PC-9 (cell line): Measurements from ENCODE around the gene TSACC. TPM values are rescaled to one million over a fixed set of nuclear protein-coding genes. Genes with fewer than 3 reads are reported as not detected.

Experiments
- BruUV-seq: library from RNA; stranded (reverse); fragments of 400-500 nt; replicated peaks from 2 replicates; lab custom pipeline; 2021; lab: Mats Ljungman, UMichigan
- CTCF ChIA-PET: fragments of 300-600 bp; sonication (Branson Sonifier 250); formaldehyde crosslinking; loops from one replicate; lab custom pipeline; 2022; ENCODE audit warnings: antibody characterized with exemption; lab: Charles Lee
- POLR2A ChIA-PET: fragments of 300-600 bp; sonication (Branson Sonifier 250); formaldehyde crosslinking; loops from one replicate; lab custom pipeline; 2022; ENCODE audit warnings: antibody characterized with exemption; ENCODE audit not compliant: unreplicated experiment; lab: Charles Lee
- DNase-seq, 2 experiments: peaks; one replicate each; pipeline versions ENCODE4 v3.0.0 to v3.0.0-alpha.2; 2015 to 2022; ENCODE audit warnings: mixed read lengths in 1 of 2
- H2AFZ ChIP-seq: fragments of 200-600 bp; sonication (generic); 2 replicates; pipeline ENCODE4 v1.8.1; 2017; ENCODE audit warnings: antibody characterized with exemption
- H3F3A ChIP-seq: fragments of 200-600 bp; sonication (generic); 2 replicates; pipeline ENCODE4 v1.8.1; 2017; ENCODE audit warnings: antibody characterized with exemption, mild to moderate bottlenecking, low read depth; ENCODE audit not compliant: insufficient read depth
- H3K27ac ChIP-seq: fragments of 200-600 bp; sonication (generic); 2 replicates; pipeline ENCODE4 v1.6.1; 2016; ENCODE audit warnings: mixed run types
- H3K27me3 ChIP-seq: fragments of 200-600 bp; sonication (generic); 2 replicates; pipeline ENCODE4 v1.6.1; 2016; ENCODE audit warnings: low read depth, mixed run types; ENCODE audit not compliant: insufficient read depth
- H3K36me3 ChIP-seq: fragments of 200-600 bp; sonication (generic); 2 replicates; pipeline ENCODE4 v1.6.1; 2016; ENCODE audit warnings: low read depth, mixed run types
- H3K4me1 ChIP-seq: fragments of 200-600 bp; sonication (generic); replicated peaks from 2 replicates; pipeline ENCODE4 v1.6.1; 2016; ENCODE audit warnings: mixed run types; ENCODE audit not compliant: insufficient read depth
- H3K4me2 ChIP-seq: fragments of 200-600 bp; sonication (generic); 2 replicates; pipeline ENCODE4 v1.6.1; 2017; ENCODE audit warnings: mixed run types
- H3K4me3 ChIP-seq: fragments of 200-600 bp; sonication (generic); 2 replicates; pipeline ENCODE4 v1.6.1; 2016; ENCODE audit warnings: mixed run types
- H3K79me2 ChIP-seq: fragments of 200-600 bp; sonication (generic); 2 replicates; pipeline ENCODE4 v1.6.1; 2017; ENCODE audit warnings: low read depth, mixed run types
- H3K9me2 ChIP-seq: fragments of 200-600 bp; sonication (generic); 2 replicates; pipeline ENCODE4 v1.8.1; 2017; ENCODE audit warnings: mild to moderate bottlenecking; ENCODE audit not compliant: insufficient read depth
- H3K9me3 ChIP-seq: fragments of 200-600 bp; sonication (generic); 2 replicates; pipeline ENCODE4 v1.8.1; 2016; ENCODE audit warnings: low read depth; ENCODE audit not compliant: insufficient read depth
- H4K20me1 ChIP-seq: fragments of 200-600 bp; sonication (generic); 2 replicates; pipeline ENCODE4 v1.8.1; 2017; ENCODE audit not compliant: insufficient read depth
- CTCF ChIP-seq: fragments of 200-600 bp; sonication (generic); conservative IDR thresholded peaks from 2 replicates; pipeline ENCODE4 v1.6.1; 2017; ENCODE audit warnings: mixed run types, antibody characterized with exemption, mild to moderate bottlenecking, moderate library complexity
- EZH2 ChIP-seq: fragments of 200-600 bp; sonication (generic); IDR thresholded peaks from 2 replicates; pipeline ENCODE4 v1.8.0; 2017; ENCODE audit warnings: antibody characterized with exemption, low read depth
- intact Hi-C: fragments of 100-400 bp; cut with micrococcal nuclease; formaldehyde crosslinking; loops from one replicate; pipeline ENCODE4 v1.10.0; 2022; ENCODE audit not compliant: unreplicated experiment
- total RNA-seq: library from RNA; stranded (reverse); gene quantifications from 2 replicates; pipeline ENCODE4 v1.2.3, GENCODE V29; 2021

The TSACC gene
- total RNA-seq, 1 experiment from 2014 or later: 1.3 TPM

DNA sequence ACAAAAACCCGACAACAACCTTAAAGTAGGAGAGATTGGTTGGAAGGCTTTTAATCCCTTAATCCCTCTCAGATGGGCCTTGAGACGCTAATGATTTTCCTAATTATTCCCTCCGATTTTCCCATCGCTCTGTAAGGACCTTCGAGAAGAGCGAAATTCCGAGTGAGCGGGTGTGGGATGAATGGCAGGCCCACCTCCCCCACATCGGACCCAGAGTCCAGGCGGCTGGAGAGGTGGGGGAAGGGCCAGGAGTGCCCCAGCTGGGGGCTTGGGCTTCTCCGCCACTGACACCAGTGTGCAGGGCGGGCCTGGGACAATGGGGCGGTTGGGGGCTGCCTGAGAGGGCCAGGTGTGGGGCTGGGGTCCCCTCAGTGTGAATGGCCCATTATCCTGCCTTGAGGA is 54.1 kb downstream of the TSACC start:
- Histone ChIP-seq H3K9me3 (no peaks in the 10 kb centered on the region), H3K9me2 (no peaks in the 10 kb centered on the region), H2AFZ (no peak overlapping the region), H3K36me3 (no peaks in the 10 kb centered on the region), H3K27me3 (no peaks in the 10 kb centered on the region), H3K4me2 (no peak overlapping the region), H3K79me2 (no peaks in the 10 kb centered on the region), H3K27ac (no peak overlapping the region), H3K4me3 (no peak overlapping the region), H3K4me1 (no peaks in the 10 kb centered on the region), H4K20me1 (no peaks in the 10 kb centered on the region), H3F3A (no peaks in the 10 kb centered on the region)
- TF ChIP-seq EZH2 (no peak), CTCF (no peak)
- no peak for DNase-seq
- no TSS peak for BruUV-seq
- ChIA-PET CTCF (no interaction called here), POLR2A (no interaction called here)
- intact Hi-C loops: no loop called here

GRCh38 chr1:156393095-156393494 is 54.8 kb downstream of the TSACC start:
- H3K4me1 ChIP-seq: peaks cover 4% of the 10 kb centered on the region; the same call in 1 of the 2 replicates
- no TSS peak for BruUV-seq
- H3K79me2 ChIP-seq: no peaks in the 10 kb centered on the region
- H3K27me3 ChIP-seq: no peaks in the 10 kb centered on the region
- no peak overlapping the region for H3K27ac ChIP-seq
- no peak overlapping the region for H3K4me3 ChIP-seq
- no peaks in the 10 kb centered on the region for H3K36me3 ChIP-seq
- H3K9me2 ChIP-seq: no peaks in the 10 kb centered on the region
- no peaks in the 10 kb centered on the region for H3K9me3 ChIP-seq
- DNase-seq: no peak
- no peak overlapping the region for H2AFZ ChIP-seq
- no peaks in the 10 kb centered on the region for H4K20me1 ChIP-seq
- intact Hi-C loops: no loop called here
- no peak overlapping the region for H3K4me2 ChIP-seq
- no peak for TF ChIP-seq EZH2
- TF ChIP-seq CTCF: no peak
- ChIA-PET POLR2A (no interaction called here), CTCF (interaction anchor here (0.5 kb wide), 1 partner anchor 28 kb away, joined by 3 read pairs; no protein-coding TSS in a partner anchor)
- H3F3A ChIP-seq: peaks cover 3% of the 10 kb centered on the region

- no TSS peak for BruUV-seq
- POLR2A ChIA-PET: no interaction called here
- no peaks in the 10 kb centered on the region for H3K9me2 ChIP-seq
- peaks cover 7% of the 10 kb centered on the region; the same call in 1 of the 2 replicates for H3K4me1 ChIP-seq
- 0 out of 2 replicates have a peak, but pooled peaks cover 3% of the 10 kb centered on the region for H3K9me3 ChIP-seq
- no peak overlapping the region for H3K4me3 ChIP-seq
- no peaks in the 10 kb centered on the region for H4K20me1 ChIP-seq
- no peaks in the 10 kb centered on the region for H3K27me3 ChIP-seq
- H3F3A ChIP-seq: peaks cover 12% of the 10 kb centered on the region
- no peak overlapping the region for H3K4me2 ChIP-seq
- no peaks in the 10 kb centered on the region for H3K36me3 ChIP-seq
- no peaks in the 10 kb centered on the region for H3K79me2 ChIP-seq
- no peak overlapping the region for H3K27ac ChIP-seq
- no peak for TF ChIP-seq EZH2
- no peak for TF ChIP-seq CTCF
- CTCF ChIA-PET: interaction anchor here (1.2 kb wide), 1 partner anchor 52 kb away, joined by 3 read pairs; no protein-coding TSS in a partner anchor
- DNase-seq: no peak
- no peak overlapping the region for H2AFZ ChIP-seq
- intact Hi-C loops: no loop called here
Observed at GRCh38 chr1:156394082-156394481, 55.8 kb downstream of the TSACC start.
